Gastroesophageal sphincter (tissue), 4 donors: ENCODE data around the gene PI4KB. TPM values are rescaled to one million over a fixed set of nuclear protein-coding genes. Genes with fewer than 3 reads are reported as not detected.
A peak's percentile ranks its signal among the peaks of the same experiment; 100 is the strongest.

ENCODE experiments used
- ATAC-seq: fragments of 150-250 bp; one replicate; pipeline ENCODE4 v1.9.1; 2016; ENCODE audit warnings: mild to moderate bottlenecking, moderate library complexity
- H3K27ac ChIP-seq, 4 donors: fragments of 200-600 bp; sonication (generic) in 3 of 4; 1 replicate in 3 of 4; 2 replicates in 1 of 4; pipeline ENCODE4 v1.5.1; 2016 to 2019
- H3K27me3 ChIP-seq: fragments of 200-600 bp; sonication (generic); one replicate; pipeline ENCODE4 v1.5.1; 2019
- H3K36me3 ChIP-seq, 2 donors: fragments of 200-600 bp; sonication (generic); one replicate each; pipeline ENCODE4 v1.5.1; 2019; ENCODE audit warnings: control low read depth in 1 of 2
- H3K4me1 ChIP-seq, 3 donors: fragments of 200-600 bp; sonication (generic); 1 replicate in 2 of 3; 2 replicates in 1 of 3; pipeline ENCODE4 v1.5.1; 2016 to 2019; ENCODE audit warnings: control low read depth in 2 of 3
- H3K4me3 ChIP-seq, 2 donors: fragments of 200-600 bp; sonication (generic); one replicate each; pipeline ENCODE4 v1.5.1; 2019; ENCODE audit warnings: mild to moderate bottlenecking in 1 of 2, moderate library complexity in 1 of 2
- H3K9me3 ChIP-seq, 3 donors: fragments of 200-600 bp; sonication (generic); one replicate each; pipeline ENCODE4 v1.5.1; 2017 to 2019; ENCODE audit warnings: control low read depth in 2 of 3
- CTCF ChIP-seq, 4 experiments: fragments of 200-600 bp in 2 of 4; fragments of 450-650 bp in 2 of 4; sonication (generic) in 1 of 4; IDR thresholded peaks; one replicate each; pipeline ENCODE4 v1.5.1; 2017 to 2019; ENCODE audit warnings: antibody characterized with exemption in 4 of 4, mild to moderate bottlenecking in 2 of 4, moderate library complexity in 2 of 4
- EP300 ChIP-seq: sonication (generic); formaldehyde crosslinking; IDR thresholded peaks from one replicate; pipeline ENCODE4 v1.6.1; 2017; ENCODE audit warnings: antibody characterized with exemption, mild to moderate bottlenecking
- POLR2A ChIP-seq, 2 donors: fragments of 450-650 bp; IDR thresholded peaks; one replicate each; pipeline ENCODE4 v1.6.1; 2017; ENCODE audit warnings: antibody characterized with exemption in 2 of 2, mild to moderate bottlenecking in 2 of 2, moderate library complexity in 1 of 2
- POLR2AphosphoS5 ChIP-seq: sonication (generic); formaldehyde crosslinking; IDR thresholded peaks from one replicate; pipeline ENCODE4 v1.6.1; 2017; ENCODE audit warnings: antibody characterized with exemption
- WGBS, 2 donors: methylation state at CpG; one replicate each; pipeline ENCODE4 v1.1.5; 2018; ENCODE audit warnings: low coverage in 1 of 2; 5-methylcytosine and 5-hydroxymethylcytosine counted together
- total RNA-seq, 4 donors: library from RNA; depleted of rRNA; stranded (reverse); fragments of >200 nt; gene quantifications; one replicate each; pipeline ENCODE4 v1.1.0, GENCODE V29; 2016

PI4KB gene
- total RNA-seq, 4 donors from 2014 or later, result 95.0 to 104 (median 97.9) TPM

DNA sequence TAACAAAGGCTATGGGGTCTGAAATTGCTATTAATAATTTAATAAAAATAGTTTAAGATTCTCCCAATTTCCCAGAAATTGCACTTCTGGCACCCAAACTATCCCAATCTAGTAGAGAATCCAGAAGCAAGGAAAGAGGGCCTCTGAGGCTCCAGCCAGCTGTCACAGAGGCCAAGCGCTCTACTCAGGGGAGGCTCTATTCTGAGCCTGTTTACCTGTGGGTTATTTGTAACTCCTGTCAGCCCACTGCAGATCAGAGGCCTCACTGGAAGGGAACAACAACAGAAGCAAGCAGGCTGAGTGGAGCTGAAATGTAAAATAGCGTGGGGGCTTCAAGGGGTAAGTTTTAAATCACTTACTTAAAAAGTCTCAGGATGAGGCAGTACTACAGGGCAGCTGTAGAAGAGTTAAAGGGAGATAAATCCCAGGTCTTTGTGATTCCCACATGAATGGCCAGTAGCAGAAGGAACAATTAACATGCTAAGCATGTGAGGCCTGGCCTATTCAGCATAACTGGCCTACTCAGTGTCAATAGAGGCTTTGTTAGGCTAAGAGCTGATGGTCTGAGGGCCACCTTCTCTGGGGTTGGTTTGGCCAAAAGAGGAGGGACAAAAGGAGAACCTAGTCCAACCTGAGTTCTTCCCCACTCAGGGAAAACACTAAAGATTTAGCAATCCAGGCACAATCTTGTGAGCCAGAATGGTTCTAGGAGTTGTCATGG lies 32.3 kb downstream of the PI4KB start:
- 57 to 90% methylated on average over 2 of the region's 2 CpGs for WGBS, 2 donors
- TF ChIP-seq CTCF (IDR thresholded peaks at IDR 0.05) (no peak), POLR2A (IDR thresholded peaks at IDR 0.05) (no peak)
- Histone ChIP-seq H3K4me3 (no peak overlapping the region), H3K27ac (no peak overlapping the region), H3K9me3 (no peaks in the 10 kb centered on the region), H3K27me3 (no peaks in the 10 kb centered on the region), H3K4me1 (peaks cover 0 to 2% (median 0%) of the 10 kb centered on the region in 3 donors), H3K36me3 (peaks cover 0 to 100% of the 10 kb centered on the region in 2 donors)
- ATAC-seq, result no peak

GRCh38 chr1:151293093-151293492 lies 34.1 kb downstream of the PI4KB start:
- H3K36me3 ChIP-seq, result peaks cover 0 to 100% of the 10 kb centered on the region in 2 donors
- no peak overlapping the region for H3K4me3 ChIP-seq
- H3K4me1 ChIP-seq, result peaks cover 0 to 19% (median 0%) of the 10 kb centered on the region in 3 donors
- H3K9me3 ChIP-seq, result no peaks in the 10 kb centered on the region
- no peak for ATAC-seq
- H3K27me3 ChIP-seq, result no peaks in the 10 kb centered on the region
- TF ChIP-seq POLR2AphosphoS5 (no peak), POLR2A (IDR thresholded peaks at IDR 0.05) (no peak), CTCF (IDR thresholded peaks at IDR 0.05) (no peak), EP300 (no peak)
- peak overlapping the region in 1 of 4 donors; percentile 40 for H3K27ac ChIP-seq
- 63 to 75% methylated on average over 2 to 6 of the region's 6 CpGs for WGBS, 2 donors

DNA sequence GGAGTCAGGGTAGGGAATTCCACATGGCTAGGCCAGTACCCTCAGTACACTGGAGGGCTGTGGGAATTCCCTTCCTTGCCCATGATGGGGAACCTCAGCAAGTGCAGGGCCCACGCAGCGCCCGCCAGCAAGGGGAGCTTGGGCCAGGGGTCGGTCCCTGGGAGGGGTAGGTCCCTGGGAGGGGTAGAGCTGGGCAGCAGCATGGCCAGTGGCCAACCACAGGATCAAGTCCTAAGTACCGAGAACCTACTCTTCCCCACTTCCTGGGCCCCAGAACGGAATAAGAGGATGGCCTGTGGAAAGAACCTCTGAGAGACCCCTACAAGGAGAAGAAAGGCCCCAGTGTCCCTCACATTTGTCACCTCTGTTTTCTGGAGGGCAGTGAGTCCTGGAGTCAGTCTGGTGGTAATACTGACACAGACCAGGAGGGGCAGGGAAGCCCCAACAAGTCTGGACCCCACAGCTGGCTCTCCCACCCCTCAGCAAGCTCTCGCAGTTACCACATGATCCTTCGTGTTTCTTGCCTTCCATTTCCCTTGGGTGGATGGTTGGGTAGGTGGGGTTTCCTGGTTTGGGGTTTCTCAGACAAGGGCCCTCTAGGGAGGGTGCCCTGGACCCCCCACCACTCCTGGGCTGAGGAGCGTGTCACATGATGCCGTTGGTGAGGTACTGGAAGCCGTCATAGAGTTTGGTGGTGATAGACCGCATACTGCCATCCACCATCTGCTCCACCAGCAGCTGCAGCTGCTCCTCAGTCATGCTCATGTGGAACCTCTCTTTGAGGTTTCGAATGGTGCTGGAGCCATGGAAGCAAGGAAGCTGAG lies 34.8 kb downstream of the PI4KB start:
- H3K9me3 ChIP-seq, result no peaks in the 10 kb centered on the region
- H3K36me3 ChIP-seq, result peaks cover 0 to 100% of the 10 kb centered on the region in 2 donors
- no peak for ATAC-seq
- no peaks in the 10 kb centered on the region for H3K27me3 ChIP-seq
- no peak overlapping the region for H3K4me3 ChIP-seq
- TF ChIP-seq CTCF (IDR thresholded peaks at IDR 0.05) (no peak), POLR2AphosphoS5 (no peak), POLR2A (IDR thresholded peaks at IDR 0.05) (no peak), EP300 (no peak)
- peaks cover 0 to 19% (median 0%) of the 10 kb centered on the region in 3 donors for H3K4me1 ChIP-seq
- 80 to 90% methylated on average over 1 to 3 of the region's 13 CpGs for WGBS, 2 donors
- peak overlapping the region in 3 of 4 donors; percentile 9 to 44 (median 32) for H3K27ac ChIP-seq

GRCh38 chr1:151290709-151291303 lies 36.4 kb downstream of the PI4KB start:
- no peaks in the 10 kb centered on the region for H3K9me3 ChIP-seq
- TF ChIP-seq CTCF (IDR thresholded peaks at IDR 0.05) (no peak), EP300 (no peak), POLR2AphosphoS5 (no peak), POLR2A (IDR thresholded peaks at IDR 0.05) (no peak)
- no peak overlapping the region for H3K27ac ChIP-seq
- ATAC-seq, result no peak
- H3K4me3 ChIP-seq, result no peak overlapping the region
- WGBS, 2 donors, result 94% methylated on average over 5 of the region's 19 CpGs; no CpG with 5 or more reads in 1 of the 2 donors
- no peaks in the 10 kb centered on the region for H3K27me3 ChIP-seq
- peaks cover 0 to 100% of the 10 kb centered on the region in 2 donors for H3K36me3 ChIP-seq
- H3K4me1 ChIP-seq, result peaks cover 0 to 19% (median 0%) of the 10 kb centered on the region in 3 donors
